A673 (cell line): Measurements from ENCODE around the gene DDX20.

ENCODE experiments used
- CTCF ChIP-seq: fragments of 300-800, 200-600 bp; sonication (generic); conservative IDR thresholded peaks from 2 replicates; pipeline ENCODE4 v1.5.1; 2017; ENCODE audit warnings: low read depth, mild to moderate bottlenecking, antibody characterized with exemption, low read length, moderate library complexity, mixed read lengths
- EZH2 ChIP-seq: fragments of 200-600 bp; sonication (generic); IDR thresholded peaks from 2 replicates; pipeline ENCODE4 v1.6.1; 2017; ENCODE audit warnings: borderline replicate concordance, low read depth, mild to moderate bottlenecking, mixed read lengths, antibody characterized with exemption, low read length; ENCODE audit not compliant: poor library complexity, severe bottlenecking

- TF ChIP-seq CTCF (no peak), EZH2 (no peak)
These were observed 21.3 kb upstream of the DDX20 start for GRCh38 chr1:111734426-111734825.
